HG02623 (cell line): Measurements from ENCODE around the gene NKAIN4.
"Not testable (repeated sequence)": the region's sequence is repeated elsewhere in the genome, so short reads cannot be mapped to it uniquely, and the experiment has no call there.

Experiments
- ATAC-seq: cut with Tn5 transposase; IDR thresholded peaks from one replicate; pipeline ENCODE4 v1.9.1; 2021; ENCODE audit warnings: moderate library complexity; ENCODE audit not compliant: unreplicated experiment

Gene NKAIN4

DNA sequence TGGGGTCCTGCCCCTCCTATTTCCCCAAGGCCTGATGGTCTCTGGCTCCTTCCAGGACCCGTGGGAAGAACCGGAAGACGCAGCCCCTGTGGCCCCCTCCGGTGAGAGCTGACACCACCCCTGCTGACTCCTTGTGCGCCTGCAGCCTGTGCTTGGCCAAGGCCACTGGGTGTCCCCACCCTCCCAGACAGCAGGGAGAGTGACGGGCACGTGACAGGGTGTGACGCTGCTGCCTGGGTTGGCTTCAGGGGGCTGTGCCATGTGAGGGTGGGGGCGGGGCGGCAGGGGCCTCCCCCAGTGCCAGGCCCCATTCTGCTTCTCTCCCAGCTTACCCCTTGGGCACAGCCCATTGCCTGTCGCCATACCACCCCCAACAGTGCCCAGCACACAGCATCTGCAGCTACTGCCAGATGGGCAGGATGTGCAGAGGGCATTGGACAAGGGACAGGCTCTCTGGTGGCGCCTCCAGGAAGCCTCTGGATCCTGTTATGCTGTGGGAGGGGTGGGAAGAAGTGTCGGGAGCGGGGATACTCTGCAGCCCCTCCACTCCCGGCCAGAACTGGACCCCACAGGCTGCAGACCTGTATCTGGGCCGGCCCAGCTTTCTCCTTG, 15.6 kb downstream of the NKAIN4 start:
- ATAC-seq = no peak

DNA sequence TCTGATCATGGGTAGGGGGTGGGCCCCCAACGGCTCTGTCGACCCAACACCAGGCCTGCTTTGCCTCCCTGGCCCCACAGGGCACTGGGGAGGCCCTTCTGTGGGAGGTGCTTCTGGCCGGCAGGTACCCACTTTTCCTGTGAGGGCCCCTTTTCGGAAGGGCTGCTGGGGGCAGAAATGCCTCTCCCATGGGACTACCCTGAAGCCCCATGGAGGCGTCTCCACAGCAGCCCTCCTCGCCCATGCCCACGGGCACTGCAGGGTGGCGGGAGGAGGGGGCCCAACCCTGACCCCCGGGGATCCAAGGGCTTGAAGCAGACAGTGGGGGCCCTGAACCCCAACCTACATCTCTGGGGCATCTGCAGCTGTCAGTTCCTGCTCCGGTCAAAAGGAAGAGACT, 16.2 kb downstream of the NKAIN4 start:
- no peak for ATAC-seq

DNA sequence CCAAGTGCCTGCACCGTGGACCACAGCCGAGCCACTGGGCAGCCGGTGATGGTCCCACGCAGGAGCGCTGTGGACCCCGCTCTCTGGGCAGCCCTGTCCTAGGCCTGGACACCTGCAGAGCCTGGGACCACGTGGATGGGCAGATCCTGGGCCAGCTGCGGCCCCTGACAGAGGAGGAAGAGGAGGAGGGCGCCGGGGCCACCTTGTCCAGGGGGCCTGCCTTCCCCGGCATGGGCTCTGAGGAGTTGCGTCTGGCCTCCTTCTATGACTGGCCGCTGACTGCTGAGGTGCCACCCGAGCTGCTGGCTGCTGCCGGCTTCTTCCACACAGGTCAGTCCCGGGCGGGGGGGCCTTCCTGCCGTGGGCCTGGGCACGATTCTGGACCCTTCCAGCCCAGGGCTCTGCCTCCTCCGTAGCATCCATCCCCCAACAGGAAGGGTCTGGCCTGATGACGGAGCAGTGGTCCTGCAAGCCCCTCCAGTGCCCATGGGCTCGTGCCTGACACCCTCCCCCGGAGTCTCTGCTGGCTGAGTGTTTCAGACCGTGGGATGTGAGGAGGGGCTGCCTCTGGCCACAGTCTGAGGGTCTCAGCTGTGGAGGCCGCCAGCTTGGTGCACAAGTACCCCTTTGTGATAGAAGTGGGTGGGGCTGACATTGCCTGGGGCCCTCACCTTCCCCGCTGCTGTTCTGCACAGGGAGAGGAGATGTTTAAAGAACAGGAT, 18.0 kb downstream of the NKAIN4 start:
- no peak for ATAC-seq

DNA sequence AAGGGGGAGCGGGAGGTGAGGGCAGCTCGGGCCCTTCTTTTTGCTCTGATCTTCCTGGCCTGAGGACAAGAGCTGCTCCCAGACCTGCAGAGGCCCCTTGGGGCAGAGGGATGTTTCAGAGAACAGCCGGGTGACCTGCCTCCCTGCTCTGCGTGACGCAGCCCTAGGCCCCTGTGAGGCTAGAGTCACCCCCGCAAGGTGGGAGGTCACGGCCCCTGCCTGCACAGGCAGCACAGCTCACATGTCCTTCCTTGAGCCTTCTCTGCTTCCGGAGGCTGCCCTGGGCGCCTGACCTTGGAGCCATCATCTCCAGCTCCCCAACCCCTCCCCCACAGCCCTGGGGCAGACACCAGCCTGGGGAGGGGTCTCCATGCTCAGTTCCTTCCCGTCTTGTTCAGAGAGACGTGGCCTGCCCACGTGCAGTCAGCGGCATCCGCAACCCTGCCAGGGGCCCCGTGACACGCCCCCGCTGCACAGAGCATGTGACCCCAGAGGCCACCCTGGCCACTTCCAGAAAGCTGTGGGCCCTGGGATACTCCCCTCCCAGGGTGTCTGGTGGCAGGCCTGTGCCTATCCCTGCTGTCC, 18.8 kb downstream of the NKAIN4 start, which contains the start of gene BIRC7:
TSS of gene BIRC7 (plus strand) at position 507 of the 585 bp plus-strand sequence. CDS start 192 bp downstream, outside the sequence.
- ATAC-seq = no peak

DNA sequence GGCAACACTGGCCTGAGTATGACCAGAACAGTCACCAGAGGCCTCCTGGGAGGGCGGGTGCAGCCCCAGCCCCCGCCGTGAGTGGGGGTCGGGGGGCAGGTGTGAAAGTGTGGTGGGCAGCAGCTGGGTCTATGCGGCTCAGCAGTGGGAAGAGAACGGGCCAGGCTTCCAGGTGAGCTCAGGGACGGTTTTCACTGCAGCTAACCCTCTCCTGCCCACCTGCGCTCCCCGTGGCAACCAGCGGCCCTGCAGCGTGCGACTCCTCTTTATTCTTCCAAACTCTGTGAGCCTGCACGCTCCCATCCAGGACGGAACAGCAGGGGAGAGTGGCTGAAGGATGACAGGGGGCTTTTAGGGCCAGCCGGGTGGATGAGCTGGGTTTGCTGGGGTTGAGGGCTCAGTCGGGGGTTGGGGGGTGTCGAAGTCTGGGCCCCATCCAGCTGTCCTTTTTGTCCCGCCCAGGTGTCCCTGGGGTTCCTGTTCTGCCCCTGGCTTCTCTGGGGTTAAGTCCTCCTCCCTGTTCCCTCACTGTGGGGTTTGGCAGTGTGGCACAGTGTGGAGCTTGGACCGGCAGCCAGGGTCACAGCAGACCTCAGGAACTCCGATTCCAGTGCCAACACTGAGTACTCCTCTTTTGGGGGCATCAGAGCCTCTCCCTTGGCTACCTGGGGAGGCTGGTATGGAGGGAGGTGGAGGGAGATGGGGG, 19.4 kb downstream of the NKAIN4 start:
- ATAC-seq = no peak

DNA sequence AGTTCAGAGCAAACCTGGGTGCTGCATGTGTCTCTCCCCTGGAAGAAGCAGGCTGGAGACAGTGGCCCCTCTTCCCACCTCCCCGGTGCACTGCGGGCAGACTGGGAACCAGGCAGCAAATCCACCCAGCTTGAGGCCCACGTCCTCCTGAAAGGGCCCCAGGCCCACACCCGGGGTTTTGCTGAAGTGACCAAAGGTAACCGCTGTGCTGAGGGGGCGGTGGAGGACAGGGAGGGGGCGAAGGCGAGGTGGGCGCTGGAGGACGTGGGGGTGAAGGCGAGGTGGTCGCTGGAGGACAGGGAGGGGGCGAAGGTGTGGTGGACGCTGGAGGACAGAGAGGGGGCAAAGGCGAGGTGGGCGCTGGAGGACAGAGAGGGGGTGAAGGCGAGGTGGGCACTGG, 20.3 kb downstream of the NKAIN4 start:
- ATAC-seq = no peak

DNA sequence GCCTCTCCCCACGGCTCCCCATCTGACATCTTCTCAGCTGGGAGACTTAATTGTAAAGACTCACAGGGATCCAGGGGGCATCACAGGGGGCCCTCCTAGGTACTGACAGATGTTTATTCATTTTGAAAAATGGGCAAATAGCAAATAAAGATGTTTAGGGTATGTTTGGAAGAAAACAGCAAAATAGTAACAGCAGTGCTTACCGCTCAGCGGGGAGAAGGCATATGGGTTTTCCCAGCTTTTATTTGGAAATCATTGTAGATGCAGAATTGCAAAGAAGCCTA, 21.3 kb downstream of the NKAIN4 start:
- no peak for ATAC-seq

DNA sequence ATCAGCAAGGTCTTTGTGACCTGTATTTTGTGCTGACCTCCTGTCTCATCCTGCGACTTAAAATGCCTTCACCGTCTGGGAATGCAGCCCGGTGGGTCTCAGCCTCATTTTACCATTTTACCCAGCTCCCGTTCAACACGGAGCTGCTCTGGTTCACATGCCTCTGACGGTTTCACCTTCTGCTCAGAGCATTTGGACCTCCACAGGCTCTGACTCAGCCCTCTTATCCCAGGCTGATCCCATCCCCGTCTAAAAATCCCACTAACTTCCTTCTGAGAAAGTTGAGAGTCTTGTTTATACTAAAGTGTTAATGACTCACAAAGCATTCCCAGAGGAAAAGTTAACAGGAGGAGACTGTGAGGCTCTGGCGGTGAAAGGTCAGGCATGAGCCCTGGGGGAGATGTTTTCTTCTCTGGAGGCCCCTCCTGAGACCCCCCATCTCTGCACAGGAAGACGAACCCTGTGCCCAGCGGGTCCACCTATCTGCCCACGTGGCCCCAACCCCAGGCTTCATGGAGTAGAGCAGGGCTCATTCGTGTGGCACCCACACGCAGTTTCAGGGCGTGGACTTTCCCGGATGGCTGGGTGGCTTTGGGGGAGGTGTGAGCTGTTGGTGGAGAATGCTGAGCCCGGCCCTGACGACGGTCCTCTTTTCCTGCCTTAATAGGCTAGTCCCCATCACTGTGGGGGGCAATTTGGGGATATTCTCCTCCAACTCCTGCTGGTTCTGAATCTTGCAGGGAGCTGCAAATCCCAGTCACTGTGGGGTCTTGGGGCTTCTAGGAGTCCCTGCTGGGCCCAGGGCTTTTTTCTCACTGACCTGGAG, 21.8 kb downstream of the NKAIN4 start:
- ATAC-seq = no peak

DNA sequence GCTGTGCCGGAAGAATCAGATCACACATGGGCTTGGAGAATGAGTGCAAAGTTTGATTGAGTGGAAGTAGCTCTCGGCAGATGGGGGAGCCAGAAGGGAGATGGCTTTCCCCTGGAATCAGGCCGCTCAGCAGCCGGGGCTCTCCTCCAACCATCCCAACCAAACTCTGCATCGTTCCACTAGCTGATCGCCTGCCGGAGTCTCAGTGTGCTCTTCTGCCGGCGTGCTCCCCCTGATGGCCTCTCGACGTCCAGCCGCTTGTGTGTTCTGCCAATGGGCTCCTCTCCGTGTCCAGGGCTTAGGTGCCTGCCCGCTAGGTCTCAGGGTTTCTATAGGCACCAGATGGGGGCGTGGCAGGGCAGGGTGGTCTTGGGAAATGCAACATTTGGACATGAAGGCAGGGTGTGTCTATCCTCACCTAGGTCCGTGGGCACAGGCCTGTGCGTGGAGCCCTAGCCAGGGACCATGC, 23.4 kb downstream of the NKAIN4 start:
- no peak for ATAC-seq

DNA sequence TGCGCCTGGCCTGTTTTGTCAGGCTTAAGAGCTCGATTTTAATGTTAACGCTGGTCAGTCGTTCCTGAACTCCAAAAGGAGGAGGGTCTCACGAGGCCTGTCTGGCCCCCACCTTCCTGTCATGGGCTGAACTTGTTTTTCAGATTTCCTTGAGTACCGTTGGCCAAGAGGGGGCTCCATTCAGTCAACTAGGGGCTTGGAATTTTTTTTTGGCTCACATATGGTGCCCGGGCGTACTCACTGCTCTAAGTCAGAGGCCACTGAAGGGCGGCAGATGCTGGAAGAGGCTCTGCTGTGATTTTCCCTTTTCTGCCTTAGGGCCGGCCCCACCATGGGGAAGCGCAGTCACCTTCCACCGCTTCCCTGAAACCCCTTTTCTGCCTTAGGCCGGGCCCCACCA, 25.5 kb downstream of the NKAIN4 start:
- ATAC-seq = no peak

DNA sequence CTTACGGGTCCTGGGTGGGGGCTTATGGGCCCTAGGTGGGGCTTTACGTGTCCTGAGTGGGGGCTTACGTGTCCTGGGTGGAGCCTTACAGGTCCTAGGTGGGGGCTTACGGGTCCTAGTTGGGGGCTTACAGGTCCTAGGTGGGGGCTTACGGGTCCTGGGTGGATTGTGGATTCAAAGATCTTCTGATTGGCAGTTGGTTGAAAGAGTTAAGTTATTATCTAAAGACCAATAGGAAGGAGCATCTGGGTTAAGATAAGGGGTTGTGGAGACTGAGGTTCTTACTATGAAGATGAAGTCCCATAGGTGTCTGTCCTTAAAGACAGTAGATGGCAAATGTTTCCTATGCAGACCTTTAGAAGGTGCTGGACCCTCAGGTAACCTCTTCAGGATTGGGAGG, 27.0 kb downstream of the NKAIN4 start:
- ATAC-seq = no peak

DNA sequence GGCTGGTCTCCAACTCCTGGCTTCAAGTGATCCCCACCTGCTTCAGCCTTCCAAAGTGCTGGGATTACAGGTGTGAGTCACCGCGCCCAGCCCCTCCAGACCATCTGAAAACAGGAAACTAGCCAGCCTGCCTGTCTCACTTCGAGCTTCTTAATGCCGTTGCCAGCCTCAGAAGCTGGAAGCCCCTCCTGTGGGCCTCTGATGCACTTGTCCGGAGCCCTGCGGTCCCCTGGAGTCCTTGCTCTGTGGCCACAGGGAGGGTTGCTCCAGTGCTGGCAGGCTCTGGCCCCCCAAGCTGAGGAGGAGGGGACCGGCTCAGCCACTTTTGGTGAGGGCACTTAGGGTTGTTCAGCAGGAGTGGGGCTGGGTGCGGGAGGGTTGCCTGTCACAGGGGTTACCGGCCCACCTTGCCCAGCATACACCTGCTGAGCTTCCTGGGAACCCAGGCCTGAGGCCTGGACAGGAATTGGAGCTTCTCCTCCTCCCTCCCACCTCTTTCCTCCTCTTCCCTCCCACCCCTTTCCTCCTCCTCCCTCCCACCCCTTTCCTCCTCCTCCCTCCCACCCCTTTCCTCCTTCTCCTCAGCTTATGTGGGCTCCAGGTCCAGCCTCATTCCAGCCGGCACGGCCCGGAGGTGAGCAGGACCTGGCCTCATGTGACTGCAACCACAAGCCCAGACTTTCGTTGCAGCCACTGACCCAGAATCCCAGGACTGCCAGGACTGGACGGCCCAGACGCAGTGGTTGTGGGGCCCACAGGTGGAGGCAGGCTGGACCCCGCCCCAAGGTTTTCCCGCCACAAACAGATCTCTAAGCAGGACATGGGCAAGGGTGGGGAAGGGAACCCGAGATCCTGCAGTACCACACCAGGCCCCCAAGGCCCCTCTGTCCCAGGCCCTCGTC, 28.0 kb downstream of the NKAIN4 start:
- no peak for ATAC-seq

DNA sequence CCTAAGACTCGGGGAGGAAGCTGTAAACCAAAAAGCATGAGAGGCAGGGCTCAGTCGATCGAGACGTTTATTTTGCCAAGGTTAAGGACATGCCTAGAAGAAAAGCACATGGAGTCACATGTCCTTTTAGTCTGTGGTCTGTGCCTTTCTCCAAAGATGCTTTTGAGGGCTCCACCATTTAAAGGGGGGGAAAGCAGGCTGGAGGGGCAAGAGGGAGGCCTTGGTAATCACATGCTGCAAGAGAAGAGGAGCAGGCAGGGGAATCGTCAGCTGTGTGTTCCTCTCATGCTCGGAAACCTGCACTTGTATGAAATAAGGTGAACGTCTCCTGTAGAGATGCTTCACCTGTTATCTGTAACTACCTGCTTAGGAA, 29.2 kb downstream of the NKAIN4 start:
- no peak for ATAC-seq

DNA sequence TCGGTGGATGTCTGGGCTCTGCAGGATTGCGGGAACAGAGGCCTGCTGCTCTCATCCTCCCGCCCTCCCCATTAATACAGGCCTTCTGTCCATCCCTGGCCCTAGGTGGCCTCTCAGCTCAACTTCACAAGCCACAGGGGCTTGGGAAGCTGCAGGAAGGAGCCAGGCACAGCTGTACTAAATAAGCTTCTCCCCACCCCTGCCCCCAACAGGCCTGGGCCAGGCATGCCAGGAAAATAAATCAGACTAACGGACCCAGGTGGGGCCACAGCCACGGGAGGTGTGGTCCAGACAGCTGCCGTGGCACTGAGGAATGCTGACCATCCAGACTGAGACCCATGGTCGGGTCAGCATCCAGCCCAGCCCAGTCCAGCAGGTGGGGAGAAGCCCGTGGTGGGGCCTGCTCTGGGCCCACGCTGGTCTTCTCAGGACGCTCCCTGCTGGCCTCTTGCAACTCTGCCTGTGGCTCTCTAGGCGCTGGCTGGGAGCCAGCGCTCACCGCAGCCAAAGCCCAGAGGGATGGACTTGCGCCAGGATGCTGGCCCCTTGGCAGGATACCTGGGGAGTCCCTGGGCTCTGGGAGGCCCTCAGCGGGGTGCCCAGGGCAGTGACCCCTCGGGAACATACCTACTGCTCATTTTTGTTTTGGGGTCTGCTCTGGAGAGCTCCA, 29.7 kb downstream of the NKAIN4 start:
- ATAC-seq = no peak

DNA sequence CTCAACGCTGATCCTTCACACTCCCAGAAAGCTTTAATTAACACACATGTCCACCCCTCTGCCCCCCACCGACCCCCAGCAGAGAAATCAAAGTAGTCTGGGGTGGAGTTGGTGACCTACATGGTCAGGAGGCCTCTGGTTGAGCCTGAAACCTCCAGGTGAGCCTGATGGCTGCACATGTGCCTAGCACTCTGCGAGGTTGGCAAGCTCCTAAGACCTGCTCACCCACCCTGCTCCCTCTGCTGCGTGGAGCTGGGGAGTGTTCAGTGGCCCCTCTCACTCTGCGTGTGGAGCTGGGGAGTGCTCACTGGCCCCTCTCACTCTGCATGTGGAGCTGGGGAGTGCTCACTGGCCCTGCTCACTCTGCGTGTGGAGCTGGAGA, 30.4 kb downstream of the NKAIN4 start:
- no peak for ATAC-seq

DNA sequence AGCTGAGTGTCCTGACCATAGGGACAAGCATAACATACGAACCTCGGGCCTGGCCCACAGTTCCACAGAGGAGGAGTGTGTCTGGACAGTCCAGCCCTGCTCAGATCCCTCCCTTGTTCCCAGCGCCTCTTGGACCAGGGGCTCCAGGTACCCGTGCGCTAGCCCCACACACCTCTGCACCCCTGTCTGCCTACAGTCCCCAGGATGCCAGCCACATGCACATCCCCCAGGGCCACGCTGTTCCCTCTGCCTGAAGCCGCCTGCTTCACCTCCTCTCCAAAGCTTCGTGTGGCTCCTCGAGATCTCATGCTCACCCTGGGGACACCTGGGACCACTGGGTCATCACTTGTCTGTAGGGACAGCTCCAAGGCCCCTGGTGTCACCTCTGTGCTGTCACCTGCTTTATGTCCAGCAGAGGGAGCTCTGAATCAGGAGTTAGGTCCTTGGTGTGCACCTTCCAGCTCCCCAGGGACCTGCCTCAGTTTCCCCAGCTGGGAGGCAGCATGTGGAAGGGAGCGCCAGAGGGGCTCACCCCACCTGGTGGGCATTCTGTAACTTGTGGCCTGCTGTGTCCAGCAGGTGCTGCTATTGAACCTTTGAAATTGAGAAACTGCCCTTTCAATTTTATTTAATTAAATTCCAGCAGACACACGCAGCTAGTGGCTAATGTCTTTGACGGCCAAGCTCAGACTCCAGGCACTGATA, 31.0 kb downstream of the NKAIN4 start:
- ATAC-seq = no peak

DNA sequence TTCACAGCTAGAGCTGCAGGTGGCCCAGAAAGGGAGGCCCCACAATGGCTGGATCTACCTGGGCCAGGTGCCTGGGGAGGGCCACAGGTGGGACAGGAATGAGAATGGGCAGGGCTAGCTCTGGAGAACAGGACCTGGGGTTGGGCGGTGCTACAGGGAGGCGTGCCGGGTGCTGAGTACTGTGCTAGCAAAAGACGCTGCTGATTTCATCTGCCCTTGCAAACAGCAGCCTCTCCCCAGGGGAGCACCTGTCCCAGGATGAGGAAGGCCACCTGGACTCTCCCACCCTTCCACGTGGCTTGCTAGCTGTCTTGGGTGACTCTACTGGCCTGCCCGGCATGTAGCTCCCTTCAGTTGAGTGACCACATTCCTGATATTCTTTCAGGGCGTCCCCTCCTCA, 31.7 kb downstream of the NKAIN4 start:
- no peak for ATAC-seq

DNA sequence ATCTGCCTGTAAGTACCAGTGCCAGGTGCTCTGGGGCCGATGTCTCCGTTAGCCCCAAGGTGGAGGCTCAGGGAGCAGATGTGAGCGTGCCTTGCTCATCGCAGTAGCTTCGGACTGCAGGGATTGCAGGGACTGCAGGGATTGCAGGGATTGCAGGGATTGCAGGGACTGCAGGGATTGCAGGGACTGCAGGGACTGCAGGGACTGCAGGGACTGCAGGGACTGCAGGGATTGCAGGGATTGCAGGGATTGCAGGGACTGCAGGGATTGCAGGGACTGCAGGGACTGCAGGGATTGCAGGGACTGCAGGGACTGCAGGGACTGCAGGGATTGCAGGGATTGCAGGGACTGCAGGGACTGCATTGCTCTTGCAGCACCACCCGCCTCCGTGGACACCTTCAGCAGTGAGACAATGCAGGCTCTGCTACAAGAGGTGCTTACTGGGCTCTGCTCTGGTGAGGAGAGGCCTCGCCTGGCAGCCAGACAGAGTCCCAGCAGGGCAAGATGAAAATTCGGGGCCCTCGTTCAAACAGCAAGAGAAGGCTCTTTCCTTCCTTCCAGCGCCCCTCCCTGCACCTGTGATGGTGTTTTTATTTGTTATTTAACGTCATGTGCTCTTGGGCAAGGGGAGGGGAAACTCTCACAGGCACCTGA, 32.7 kb downstream of the NKAIN4 start:
- not testable (repeated sequence) for ATAC-seq
